Stimulated activated CD8-positive, alpha-beta memory T cell treated with anti-CD3 and anti-CD28 coated beads, Interleukin-15, amount 100 ng/mL, for 24 hours (primary cell): ENCODE results near the gene ENTPD5.
"Not testable (repeated sequence)": the region's sequence is repeated elsewhere in the genome, so short reads cannot be mapped to it uniquely, and the experiment has no call there.

Experiments
- DNase-seq: peaks from one replicate; pipeline ENCODE4 v3.0.0-alpha.2; 2020; ENCODE audit warnings: low read depth

ENTPD5 gene

GRCh38 chr14:74005664-74006063, 13.4 kb downstream of the ENTPD5 start:
- DNase-seq, result not testable (repeated sequence)

GRCh38 chr14:73998726-73999125, 20.4 kb downstream of the ENTPD5 start:
- DNase-seq, result no peak

DNA sequence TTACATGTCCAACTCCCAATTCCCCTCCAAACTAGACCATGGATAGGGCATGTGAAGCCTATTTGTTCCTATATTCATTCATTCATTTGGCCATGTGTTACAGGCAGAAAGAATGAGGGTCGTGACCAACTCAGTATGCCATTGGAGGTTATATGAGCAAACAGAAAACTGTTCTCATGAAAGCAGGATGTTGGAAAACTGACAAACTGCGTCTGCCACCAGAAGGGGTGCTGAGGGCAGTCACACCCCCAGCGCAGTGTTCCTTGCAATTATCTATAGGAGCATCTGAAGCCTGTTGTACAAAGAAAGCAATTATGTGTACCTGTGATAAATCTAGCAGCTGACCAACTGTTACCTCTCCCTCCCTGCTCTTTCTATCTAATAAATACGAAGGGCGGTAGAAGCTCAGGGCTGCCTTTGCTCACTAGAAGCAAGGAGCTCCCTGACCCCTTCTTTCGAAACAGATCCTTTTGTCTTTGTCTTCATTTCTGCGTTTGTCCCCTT, 21.1 kb downstream of the ENTPD5 start:
- DNase-seq, result no peak

DNA sequence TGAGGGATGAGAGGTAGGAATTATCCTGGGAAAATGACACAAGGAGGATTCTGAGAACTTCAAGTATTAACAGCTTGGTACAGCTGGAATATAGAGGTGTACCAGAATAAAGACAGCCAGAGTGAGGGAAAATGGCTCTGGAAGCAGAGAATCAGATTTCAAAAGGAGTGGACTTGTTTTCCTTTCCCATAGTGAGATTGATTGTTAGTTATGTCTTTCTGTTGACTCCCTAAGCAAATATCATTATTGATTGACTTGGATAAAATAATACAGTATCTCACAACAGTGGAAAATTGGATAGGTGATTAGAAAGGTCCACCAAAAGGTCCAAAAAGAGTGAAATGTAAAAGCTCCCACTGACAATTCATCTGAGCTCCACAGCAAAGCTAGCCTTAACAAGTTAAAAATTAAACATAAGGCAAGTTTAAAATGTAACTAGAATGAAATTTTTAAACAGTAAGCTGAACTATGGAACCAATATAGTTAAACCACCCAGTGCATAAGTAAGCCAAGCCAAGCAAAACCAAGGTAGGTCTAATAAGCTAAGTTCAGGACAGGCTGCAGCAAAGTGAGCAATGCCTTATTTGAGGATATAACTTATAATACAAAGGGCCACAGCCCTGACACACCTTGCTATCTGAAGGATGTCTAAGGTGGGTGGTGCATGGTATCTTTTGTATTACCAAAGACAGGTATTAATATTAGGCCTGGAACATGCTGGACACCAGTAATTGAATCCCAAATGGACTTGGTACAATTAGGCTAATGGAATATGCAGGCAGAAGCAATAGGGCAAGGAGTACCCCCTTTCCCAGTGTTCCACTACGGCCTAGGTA, 21.8 kb downstream of the ENTPD5 start:
- no peak for DNase-seq

DNA sequence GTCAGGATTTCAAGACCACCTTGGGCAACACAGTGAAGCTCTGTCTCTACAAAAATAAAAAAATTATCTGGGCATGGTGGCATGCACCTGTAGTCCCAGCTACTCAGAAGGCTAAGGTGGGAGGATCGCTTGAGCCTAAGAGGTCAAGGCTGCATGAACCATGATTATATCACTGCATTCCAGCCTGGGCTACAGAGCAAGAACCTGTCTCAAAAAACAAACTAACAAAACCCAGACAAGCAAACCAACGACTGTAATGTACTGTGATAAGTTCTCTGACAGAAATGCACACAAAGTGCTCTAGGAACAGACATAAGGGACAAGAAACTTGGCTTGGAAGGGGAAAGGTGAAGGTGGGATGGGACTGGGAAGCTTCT, 22.4 kb downstream of the ENTPD5 start:
- no peak for DNase-seq

GRCh38 chr14:73995977-73996378, 23.1 kb downstream of the ENTPD5 start:
- no peak for DNase-seq

- DNase-seq, result not testable (repeated sequence)
These were observed 24.2 kb downstream of the ENTPD5 start for GRCh38 chr14:73994926-73995325.

DNA sequence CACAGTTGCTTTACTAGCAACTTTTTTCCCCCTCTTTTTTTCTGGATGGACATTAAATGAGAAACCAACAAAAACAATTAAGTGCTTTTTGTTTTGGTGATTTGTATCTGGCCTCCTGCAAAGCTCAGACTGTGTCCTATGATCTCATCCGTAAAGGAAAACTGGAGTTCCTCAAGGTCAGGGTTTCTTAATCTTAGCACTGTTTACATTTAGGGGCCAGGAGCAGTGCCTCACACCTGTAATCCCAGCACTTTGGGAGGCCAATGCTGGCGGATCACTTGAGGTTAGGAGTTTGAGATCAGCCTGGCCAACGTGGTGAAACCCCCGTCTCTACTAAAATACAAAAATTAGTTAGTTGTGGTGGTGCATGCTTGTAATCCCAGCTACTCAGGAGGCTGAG, 28.0 kb downstream of the ENTPD5 start:
- no peak for DNase-seq

- DNase-seq, result not testable (repeated sequence)
These were observed 30.4 kb downstream of the ENTPD5 start for GRCh38 chr14:73988656-73989055.

DNA sequence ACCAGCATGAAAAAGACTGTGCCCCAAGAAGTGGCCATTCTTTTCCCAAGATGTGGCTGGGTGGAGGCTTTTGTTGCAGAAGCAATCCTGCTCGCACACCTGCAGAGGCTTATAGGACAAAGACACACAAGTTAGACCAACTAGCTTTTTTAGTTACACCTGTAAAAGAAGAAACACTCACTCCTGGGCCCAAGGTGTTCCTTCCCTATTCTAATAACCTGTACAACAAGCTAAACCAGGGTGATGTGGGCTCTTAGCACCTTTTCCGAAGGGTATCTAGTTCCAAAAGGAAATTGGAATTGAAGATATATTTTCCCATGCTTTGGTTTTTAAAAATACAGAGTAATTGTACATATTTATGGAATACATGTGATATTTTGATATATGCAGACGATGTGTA, 31.0 kb downstream of the ENTPD5 start:
- no peak for DNase-seq

DNA sequence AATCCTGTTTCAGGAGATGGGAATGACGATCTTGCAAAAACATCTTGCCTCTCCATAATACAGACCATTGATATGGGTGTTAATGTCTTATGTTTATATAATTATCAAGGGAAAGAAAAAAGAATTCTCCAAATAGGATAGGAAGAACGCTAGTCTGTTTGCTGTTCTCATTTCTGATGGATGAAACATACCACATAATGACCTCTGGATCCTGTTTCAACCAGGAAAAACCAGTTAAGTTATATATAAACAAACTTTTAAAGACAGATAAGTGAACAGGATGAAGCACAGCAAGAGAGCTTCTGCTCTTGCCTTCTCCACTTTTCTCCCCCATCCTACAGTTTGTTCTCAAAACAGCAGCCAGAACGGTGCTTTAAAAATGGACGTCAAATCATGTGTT, 41.2 kb downstream of the ENTPD5 start:
- no peak for DNase-seq

- no peak for DNase-seq
These were observed 43.0 kb downstream of the ENTPD5 start for GRCh38 chr14:73976125-73976524.

DNA sequence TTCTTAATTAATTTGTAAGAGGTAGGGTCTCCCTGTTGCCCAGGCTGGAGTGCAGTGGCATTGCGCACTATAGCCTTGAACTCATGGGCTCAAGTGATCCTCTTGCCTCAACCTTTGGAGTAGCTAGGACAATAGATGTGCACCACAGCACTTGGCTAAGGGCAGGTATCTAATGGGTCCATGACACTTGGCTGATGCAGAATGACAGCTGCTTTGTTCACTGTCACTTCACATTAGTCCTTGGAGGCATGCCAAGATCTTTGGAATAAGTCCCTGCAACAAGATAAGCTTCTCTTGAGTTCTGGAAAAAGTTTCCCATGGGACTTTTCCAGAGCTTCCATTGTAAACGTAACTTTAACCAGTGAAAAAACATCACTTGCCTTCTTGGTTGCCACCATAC, 45.6 kb downstream of the ENTPD5 start:
- DNase-seq, result no peak

DNA sequence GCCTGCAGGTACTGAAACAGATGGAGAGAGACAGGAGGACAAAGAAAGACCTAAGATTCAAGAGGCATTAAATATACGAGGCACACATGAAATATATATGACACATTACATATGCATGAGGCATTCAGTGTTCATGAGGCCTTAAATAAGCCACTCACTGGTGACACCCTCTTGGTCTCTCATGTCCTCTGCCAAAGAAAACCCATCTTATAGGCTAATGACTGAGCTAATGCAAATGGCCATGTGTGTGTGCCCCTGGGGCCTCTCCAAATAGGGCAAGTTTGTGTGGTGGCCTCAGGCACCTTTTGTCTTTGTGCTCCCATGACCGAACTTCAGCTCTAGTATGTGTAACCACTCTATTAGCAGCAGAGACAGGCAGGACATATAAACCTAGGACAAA, 50.2 kb downstream of the ENTPD5 start:
- no peak for DNase-seq

DNA sequence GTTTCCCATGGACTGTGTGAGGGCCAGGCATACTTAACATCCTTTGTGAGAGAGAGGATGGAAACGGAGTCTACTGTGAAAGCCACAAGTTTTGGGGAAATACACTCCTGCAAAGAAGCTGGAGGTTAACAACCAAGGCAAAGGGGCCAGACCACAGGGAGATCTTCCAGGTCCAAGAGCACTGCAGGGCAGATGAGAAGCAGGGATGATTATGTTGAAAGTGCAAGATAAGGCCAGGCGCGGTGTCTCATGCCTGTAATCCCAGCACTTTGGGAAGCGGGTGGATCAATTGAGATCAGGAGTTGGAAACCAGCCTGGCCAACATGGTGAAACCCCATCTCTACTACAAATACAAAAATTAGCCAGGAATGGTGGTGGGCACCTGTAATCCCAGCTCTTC, 53.9 kb downstream of the ENTPD5 start:
- no peak for DNase-seq

GRCh38 chr14:73961192-73961591, 57.9 kb downstream of the ENTPD5 start:
- no peak for DNase-seq

DNA sequence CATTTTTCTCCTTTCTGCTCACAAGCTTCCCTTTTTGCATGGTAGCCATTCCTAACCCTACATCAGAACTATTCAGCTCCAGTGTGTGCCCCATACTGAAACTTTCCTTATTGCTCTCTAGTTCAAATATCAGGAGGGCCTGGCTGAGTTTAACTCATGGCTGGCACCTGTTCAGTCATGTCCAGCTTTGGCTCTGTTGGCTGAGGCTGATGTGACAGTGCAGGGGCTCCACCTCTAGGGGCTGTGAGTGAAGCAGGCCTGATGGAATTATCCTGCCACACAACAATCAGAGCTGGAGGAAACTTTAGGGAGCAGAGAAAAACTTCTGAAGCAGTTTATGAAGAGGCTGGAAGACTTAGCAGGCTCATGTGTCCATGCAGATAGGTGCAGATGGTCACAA, 60.5 kb downstream of the ENTPD5 start:
- no peak for DNase-seq

GRCh38 chr14:73955674-73956073, 63.4 kb downstream of the ENTPD5 start:
- no peak for DNase-seq

DNA sequence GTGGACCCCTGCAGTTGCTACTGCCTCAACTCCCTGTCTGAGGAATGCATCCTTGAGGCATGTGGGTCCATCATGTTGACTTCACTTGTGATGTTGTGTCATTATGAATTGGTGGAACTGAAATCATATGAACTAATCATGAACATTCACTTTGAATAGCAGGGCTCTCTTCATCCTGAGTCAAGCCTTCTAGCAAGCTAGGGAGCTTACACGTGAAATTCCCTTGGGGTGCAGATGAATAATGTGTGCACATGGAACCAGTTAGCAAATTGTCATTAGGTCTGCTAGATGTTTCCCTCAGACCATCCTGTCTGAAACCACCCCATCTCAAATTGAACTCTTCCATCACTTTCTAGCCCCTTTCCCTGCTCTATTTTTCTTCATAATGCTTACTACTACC, 65.4 kb downstream of the ENTPD5 start:
- DNase-seq, result no peak

- DNase-seq, result peak; percentile 72
These were observed 69.0 kb downstream of the ENTPD5 start, which contains the start of the genes COQ6 and FAM161B for GRCh38 chr14:73949752-73950734. COQ6 (plus strand) TSS chr14:73950302; CDS start chr14:73950333, 31 bp downstream. FAM161B (minus strand) TSS chr14:73950094; CDS start chr14:73950026, 68 bp downstream.

- DNase-seq, result no peak
These were observed 73.9 kb downstream of the ENTPD5 start for GRCh38 chr14:73945159-73945670.

DNA sequence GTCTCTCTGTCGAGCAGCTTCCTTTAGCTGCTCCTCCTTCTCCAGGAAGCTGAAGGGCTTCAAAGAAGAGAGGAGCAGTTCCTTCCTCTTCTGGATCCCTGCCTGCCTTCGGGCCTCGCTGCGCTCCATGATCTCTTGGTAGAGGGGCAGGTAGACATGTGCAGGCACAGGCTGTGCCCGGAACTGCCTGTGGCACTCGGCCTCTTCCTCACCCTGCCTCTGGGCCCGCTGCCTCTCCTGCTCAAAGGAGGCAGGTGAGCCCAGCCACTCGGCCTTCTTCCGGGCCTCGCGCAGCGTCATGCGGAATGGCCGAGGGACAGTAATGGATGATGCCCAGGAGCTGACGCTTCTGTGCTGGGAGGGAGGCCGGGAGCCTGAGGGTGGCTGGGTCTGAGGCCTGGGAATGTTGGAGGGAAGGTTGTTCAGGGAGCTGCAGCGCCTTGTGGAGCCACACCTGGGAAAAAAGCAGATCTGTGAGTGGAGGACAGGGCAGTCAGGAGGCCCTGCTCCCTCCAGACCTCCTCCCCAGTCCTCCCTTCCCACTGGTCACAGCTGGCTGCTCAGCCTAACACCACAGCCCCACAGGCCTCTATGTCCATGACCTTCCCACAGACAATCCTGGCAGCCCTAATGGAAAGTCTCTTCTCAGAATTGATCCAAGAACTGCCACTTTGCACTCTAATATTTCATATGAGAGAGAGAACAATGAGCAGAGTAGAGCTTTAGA, 74.5 kb downstream of the ENTPD5 start:
- no peak for DNase-seq
